ENCODE data around the gene G6PD. TPM values are rescaled to one million over a fixed set of nuclear protein-coding genes. Genes with fewer than 3 reads are reported as not detected.
A peak's percentile ranks its signal among the peaks of the same experiment; 100 is the strongest.

G6PD gene
- polyA plus RNA-seq, 1 experiment, result 157 TPM

DNA sequence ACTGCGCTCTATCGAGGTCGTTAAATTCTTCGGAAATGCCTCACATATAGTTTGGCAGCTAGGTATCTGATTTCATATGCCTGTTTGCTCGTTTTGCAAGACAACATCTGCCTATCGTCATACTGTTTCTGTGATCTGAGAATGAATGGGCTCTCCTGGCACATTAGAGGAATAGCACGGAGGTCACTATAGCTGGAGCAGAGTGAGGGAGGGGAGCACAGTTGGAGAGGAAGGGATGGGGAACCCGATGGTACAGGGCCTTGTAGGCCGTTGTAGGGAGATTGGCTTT is 1.3 kb upstream of the G6PD start:
- CTCF ChIA-PET, result interaction anchor here (1.0 kb wide), 1 partner anchor 185 kb away, joined by 4 read pairs; no protein-coding TSS in a partner anchor
- POLR2A ChIA-PET, result no interaction called here
- H3K4me3 ChIP-seq (ENCODE audit: low read depth, low read length), result peak overlapping the region; percentile 51
- DNase-seq (ENCODE audit: low read depth), result no peak
- no peaks in the 10 kb centered on the region for H3K27me3 ChIP-seq (ENCODE audit: control insufficient read depth, insufficient read depth, low read length)
- TF ChIP-seq, protein P1, sequence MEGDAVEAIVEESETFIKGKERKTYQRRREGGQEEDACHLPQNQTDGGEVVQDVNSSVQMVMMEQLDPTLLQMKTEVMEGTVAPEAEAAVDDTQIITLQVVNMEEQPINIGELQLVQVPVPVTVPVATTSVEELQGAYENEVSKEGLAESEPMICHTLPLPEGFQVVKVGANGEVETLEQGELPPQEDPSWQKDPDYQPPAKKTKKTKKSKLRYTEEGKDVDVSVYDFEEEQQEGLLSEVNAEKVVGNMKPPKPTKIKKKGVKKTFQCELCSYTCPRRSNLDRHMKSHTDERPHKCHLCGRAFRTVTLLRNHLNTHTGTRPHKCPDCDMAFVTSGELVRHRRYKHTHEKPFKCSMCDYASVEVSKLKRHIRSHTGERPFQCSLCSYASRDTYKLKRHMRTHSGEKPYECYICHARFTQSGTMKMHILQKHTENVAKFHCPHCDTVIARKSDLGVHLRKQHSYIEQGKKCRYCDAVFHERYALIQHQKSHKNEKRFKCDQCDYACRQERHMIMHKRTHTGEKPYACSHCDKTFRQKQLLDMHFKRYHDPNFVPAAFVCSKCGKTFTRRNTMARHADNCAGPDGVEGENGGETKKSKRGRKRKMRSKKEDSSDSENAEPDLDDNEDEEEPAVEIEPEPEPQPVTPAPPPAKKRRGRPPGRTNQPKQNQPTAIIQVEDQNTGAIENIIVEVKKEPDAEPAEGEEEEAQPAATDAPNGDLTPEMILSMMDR (IDR thresholded peaks at IDR 0.05; ENCODE audit: insufficient read depth, low read depth, low read length), result no peak
- H3K36me3 ChIP-seq (ENCODE audit: control insufficient read depth, insufficient read depth, low read length), result peaks cover 3% of the 10 kb centered on the region

DNA sequence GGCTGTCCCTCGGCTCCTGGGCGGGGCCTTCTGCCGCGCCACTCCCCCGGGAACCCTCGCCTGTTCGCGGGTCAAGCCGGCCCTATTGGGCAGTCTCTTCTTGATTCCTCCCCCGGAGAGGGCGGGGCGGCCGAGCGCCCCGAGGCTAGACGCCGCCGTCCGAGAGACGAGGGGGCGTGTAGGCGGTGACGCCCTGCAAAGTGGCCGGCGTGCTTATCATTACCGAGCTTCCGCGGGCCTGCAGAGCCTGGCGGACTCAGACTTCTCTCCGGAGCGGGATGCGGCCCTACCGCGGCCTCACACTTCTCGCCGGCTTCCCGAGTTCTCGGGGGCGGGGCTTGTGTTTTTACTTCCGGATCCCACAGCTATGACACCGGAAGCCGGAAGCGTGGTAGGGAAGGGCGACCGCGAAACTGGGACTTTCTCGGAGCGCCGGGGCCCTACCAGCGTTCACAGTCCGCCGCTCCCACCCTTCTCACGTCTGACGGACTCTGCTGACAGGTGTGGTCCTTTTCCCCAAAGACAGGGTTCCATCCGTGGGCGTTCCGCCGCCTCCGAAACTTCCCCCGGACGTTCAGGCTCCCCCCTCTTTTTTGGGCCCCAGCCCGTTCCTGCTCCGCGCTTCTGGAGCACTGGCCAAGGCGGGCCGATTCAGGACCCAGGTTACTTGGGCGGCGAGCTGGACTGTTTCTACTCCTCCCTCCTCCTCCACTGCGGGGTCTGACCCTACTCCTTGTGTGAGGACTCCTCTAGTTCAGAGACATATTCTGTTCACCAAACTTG is 790 bp upstream of the G6PD start, which contains the start of gene IKBKG:
Gene IKBKG, plus strand, starts transcription at position 376 of the 783 bp plus-strand sequence. CDS start 4,383 bp downstream, outside the sequence.
- POLR2A ChIA-PET, result no interaction called here
- Histone ChIP-seq H3K27me3 (ENCODE audit: control insufficient read depth, insufficient read depth, low read length) (no peaks in the 10 kb centered on the region), H3K36me3 (ENCODE audit: control insufficient read depth, insufficient read depth, low read length) (peaks cover 3% of the 10 kb centered on the region), H3K4me3 (ENCODE audit: low read depth, low read length) (peak within 1 kb of the TSS; percentile 51)
- TF ChIP-seq, protein P1 (IDR thresholded peaks at IDR 0.05; ENCODE audit: insufficient read depth, low read depth, low read length), result no peak
- CTCF ChIA-PET, result interaction anchor here (0.6 to 1.0 kb wide), 2 partner anchors 36 to 185 kb away, joined by 3 to 4 read pairs; no protein-coding TSS in a partner anchor
- peak; percentile 47 for DNase-seq (ENCODE audit: low read depth)

GRCh38 chrX:154545673-154546274 is 872 bp downstream of the G6PD start:
- Histone ChIP-seq H3K36me3 (ENCODE audit: control insufficient read depth, insufficient read depth, low read length) (no peaks in the 10 kb centered on the region; the same call in none of the 2 replicates), H3K4me3 (ENCODE audit: low read depth, low read length) (peak overlapping the region; percentile 51), H3K27me3 (ENCODE audit: control insufficient read depth, insufficient read depth, low read length) (no peaks in the 10 kb centered on the region)
- DNase-seq (ENCODE audit: low read depth), result no peak
- ChIA-PET CTCF (no interaction called here), POLR2A (interaction anchor here (0.7 kb wide), 1 partner anchor 9 kb away, joined by 3 read pairs; no protein-coding TSS in a partner anchor)
- TF ChIP-seq, protein P1 (IDR thresholded peaks at IDR 0.05; ENCODE audit: insufficient read depth, low read depth, low read length), result no peak

DNA sequence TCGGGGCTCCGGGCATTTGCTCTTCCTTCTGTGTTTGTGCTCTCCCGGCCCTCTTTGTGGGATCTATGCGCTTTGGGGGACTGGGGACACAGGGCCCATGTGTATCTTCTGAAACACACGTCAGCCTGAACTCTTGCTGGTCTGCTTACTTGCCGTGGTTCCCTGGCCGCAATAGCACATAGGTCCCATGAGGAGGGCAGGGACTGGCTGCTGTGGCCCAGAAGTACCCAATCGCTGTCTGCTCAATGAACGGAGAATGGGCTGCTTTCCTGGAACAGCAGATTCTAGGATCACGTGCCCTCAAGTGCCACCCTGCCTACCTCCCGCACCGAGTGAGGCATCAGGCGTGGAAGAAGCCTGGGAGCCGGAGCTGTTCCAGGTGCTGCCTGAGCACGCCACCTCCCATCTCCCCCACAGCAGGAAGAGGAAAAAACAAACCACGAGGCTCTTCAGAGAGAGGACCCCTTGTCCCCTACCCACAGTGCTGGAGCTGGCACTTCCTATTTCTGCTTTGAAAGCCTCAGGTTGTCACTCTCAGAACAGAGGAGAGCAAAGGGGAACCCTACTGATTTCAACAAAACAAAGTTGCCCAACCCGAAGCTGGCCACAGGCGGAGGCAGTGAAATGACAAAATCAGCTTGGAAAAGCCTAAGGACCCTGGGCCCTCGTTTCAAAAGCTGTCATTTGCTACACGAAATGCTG is 3.8 kb downstream of the G6PD start:
- TF ChIP-seq, protein P1 (IDR thresholded peaks at IDR 0.05; ENCODE audit: insufficient read depth, low read depth, low read length), result no peak
- ChIA-PET CTCF (interaction anchor here (1.5 to 1.9 kb wide), 2 partner anchors 12 to 16 kb away, joined by 5 read pairs; no protein-coding TSS in a partner anchor), POLR2A (no interaction called here)
- DNase-seq (ENCODE audit: low read depth), result no peak
- H3K27me3 ChIP-seq (ENCODE audit: control insufficient read depth, insufficient read depth, low read length), result no peaks in the 10 kb centered on the region
- H3K36me3 ChIP-seq (ENCODE audit: control insufficient read depth, insufficient read depth, low read length), result no peaks in the 10 kb centered on the region; the same call in none of the 2 replicates
- no peak overlapping the region for H3K4me3 ChIP-seq (ENCODE audit: low read depth, low read length)

Measured in BJ (cell line).